ENCODE measurements around the gene EPS15.
A peak's percentile ranks its signal among the peaks of the same experiment; 100 is the strongest.

GRCh38 chr1:51341876-51342496 is 177.1 kb downstream of the EPS15 start:
- TF ChIP-seq REST (IDR thresholded peaks at IDR 0.05; ENCODE audit: unreplicated experiment): no peak
- TF ChIP-seq EZH2 (IDR thresholded peaks at IDR 0.05; ENCODE audit: low read depth, unreplicated experiment): no peak
- no peak for TF ChIP-seq CREB1 (CRISPR knock-in tag; IDR thresholded peaks at IDR 0.05; ENCODE audit: low read depth)
- peak in 1 of 2 experiments; percentile 61; a peak in 2 of 4 replicates for TF ChIP-seq CTCF (conservative IDR thresholded peaks at IDR 0.05; ENCODE audit: low read depth in 2 of 2)
- no peak for TF ChIP-seq POLR2AphosphoS5 (IDR thresholded peaks at IDR 0.05; ENCODE audit: low read depth)
- no peak for TF ChIP-seq JUNB (IDR thresholded peaks at IDR 0.05; ENCODE audit: unreplicated experiment)
- no peak for TF ChIP-seq NANOG (IDR thresholded peaks at IDR 0.05; ENCODE audit: borderline replicate concordance)
- TF ChIP-seq ETS1 (IDR thresholded peaks at IDR 0.05): no peak
- TF ChIP-seq EZH2phosphoT487 (IDR thresholded peaks at IDR 0.05; ENCODE audit: unreplicated experiment): no peak
